PC-3 (cell line): ENCODE measurements around the gene VPS9D1. TPM values are rescaled to one million over a fixed set of nuclear protein-coding genes. Genes with fewer than 3 reads are reported as not detected.

Experiments
- ATAC-seq: fragments of 200-7000 bp; cut with Tn5 transposase; 2 replicates; pipeline ENCODE4 v1.9.1; 2020; ENCODE audit warnings: mild to moderate bottlenecking, moderate library complexity
- BruUV-seq: library from RNA; stranded (reverse); fragments of 400-500 nt; replicated peaks from 2 replicates; lab custom pipeline; 2021; lab: Mats Ljungman, UMichigan
- CTCF ChIA-PET: fragments of 300-600 bp; sonication (Branson Sonifier 250); formaldehyde crosslinking; loops from one replicate; lab custom pipeline; 2022; ENCODE audit warnings: antibody characterized with exemption; lab: Charles Lee
- POLR2A ChIA-PET: fragments of 300-600 bp; sonication (Branson Sonifier 250); formaldehyde crosslinking; loops from one replicate; lab custom pipeline; 2022; ENCODE audit warnings: antibody characterized with exemption; ENCODE audit not compliant: unreplicated experiment; lab: Charles Lee
- DNase-seq: peaks from one replicate; pipeline ENCODE4 v3.0.0-alpha.2; 2015
- H2AFZ ChIP-seq: fragments of 300-600 bp; sonication (generic); 2 replicates; pipeline ENCODE4 v1.6.0; 2016; ENCODE audit warnings: antibody characterized with exemption, low read length
- H3F3A ChIP-seq: fragments of 300-600 bp; sonication (generic); one replicate; pipeline ENCODE4 v1.6.0; 2017; ENCODE audit warnings: antibody characterized with exemption, low read length, control low read depth, mild to moderate bottlenecking; ENCODE audit not compliant: unreplicated experiment
- H3K27ac ChIP-seq: fragments of 300-600 bp; sonication (generic); 2 replicates; pipeline ENCODE4 v1.5.1; 2016; ENCODE audit warnings: mild to moderate bottlenecking, low read length
- H3K27me3 ChIP-seq: fragments of 300-600 bp; sonication (generic); 2 replicates; pipeline ENCODE4 v1.6.1; 2016; ENCODE audit warnings: low read length, mixed read lengths
- H3K36me3 ChIP-seq: fragments of 300-600 bp; sonication (generic); 2 replicates; pipeline ENCODE4 v1.6.1; 2016; ENCODE audit warnings: low read depth, mixed run types, low read length, mixed read lengths
- H3K4me1 ChIP-seq: fragments of 300-600 bp; sonication (generic); 2 replicates; pipeline ENCODE4 v1.5.1; 2016; ENCODE audit warnings: low read length; ENCODE audit not compliant: insufficient read depth
- H3K4me2 ChIP-seq: fragments of 300-600 bp; sonication (generic); 2 replicates; pipeline ENCODE4 v1.6.0; 2016; ENCODE audit warnings: low read length
- H3K4me3 ChIP-seq: fragments of 300-600 bp; sonication (generic); 2 replicates; pipeline ENCODE4 v1.5.1; 2016; ENCODE audit warnings: mild to moderate bottlenecking, low read length, mixed read lengths
- H3K79me2 ChIP-seq: fragments of 300-600 bp; sonication (generic); 2 replicates; pipeline ENCODE4 v1.6.1; 2017; ENCODE audit warnings: low read length, mixed read lengths
- H3K9ac ChIP-seq: fragments of 300-600 bp; sonication (generic); 2 replicates; pipeline ENCODE4 v1.6.0; 2016; ENCODE audit warnings: mild to moderate bottlenecking, low read length
- H3K9me2 ChIP-seq: fragments of 300-600 bp; sonication (generic); replicated peaks from 2 replicates; pipeline ENCODE4 v1.6.1; 2016; ENCODE audit warnings: mixed run types, low read length, mixed read lengths
- H3K9me3 ChIP-seq: fragments of 300-600 bp; sonication (generic); 2 replicates; pipeline ENCODE4 v1.6.1; 2016; ENCODE audit warnings: low read length, mixed read lengths
- H4K20me1 ChIP-seq: fragments of 300-600 bp; sonication (generic); 2 replicates; pipeline ENCODE4 v1.6.1; 2016; ENCODE audit warnings: low read length, mixed read lengths
- EZH2 ChIP-seq: fragments of 300-600 bp; sonication (generic); IDR thresholded peaks from one replicate; pipeline ENCODE4 v1.6.1; 2017; ENCODE audit warnings: antibody characterized with exemption, mild to moderate bottlenecking, low read length; ENCODE audit not compliant: unreplicated experiment
- EZH2phosphoT487 ChIP-seq: fragments of 300-600 bp; sonication (generic); IDR thresholded peaks from 2 replicates; pipeline ENCODE4 v1.6.1; 2018; ENCODE audit warnings: mild to moderate bottlenecking, antibody characterized with exemption, low read length, borderline replicate concordance
- intact Hi-C: fragments of 100-400 bp; cut with micrococcal nuclease; formaldehyde crosslinking; loops from 2 replicates; pipeline ENCODE4 v1.9.0; 2023
- total RNA-seq: library from RNA; depleted of rRNA; stranded (reverse); fragments of >200 nt; gene quantifications from 2 replicates; pipeline ENCODE4 v1.2.3, GENCODE V29; 2014
- TF ChIP-seq, protein P1 (sequence below): fragments of 300-600 bp; sonication (generic); conservative IDR thresholded peaks from 2 replicates; pipeline ENCODE4 v1.5.1; 2017; ENCODE audit warnings: antibody characterized with exemption, low read depth, mild to moderate bottlenecking, low read length

The VPS9D1 gene
- total RNA-seq, 1 experiment from 2014 or later, result 4.4 TPM

DNA sequence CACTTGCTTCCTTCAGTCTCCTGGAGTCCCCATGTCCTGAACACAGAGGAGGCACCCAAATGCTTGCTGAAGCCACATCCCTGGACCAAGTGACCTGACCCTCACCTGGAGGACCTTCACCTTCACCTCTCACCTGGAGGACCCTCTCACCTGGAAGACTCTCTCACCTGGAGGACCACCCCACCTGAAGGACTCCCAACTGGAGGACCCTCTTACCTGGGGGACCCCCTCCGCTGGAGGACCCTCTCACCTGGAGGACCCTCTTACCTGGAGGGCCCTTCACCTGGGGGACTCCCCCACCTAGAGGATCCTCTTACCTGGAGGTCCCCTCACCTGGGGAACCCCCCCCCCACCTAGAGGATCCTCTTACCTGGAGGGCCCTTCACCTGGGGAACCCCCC, 34.8 kb downstream of the VPS9D1 start:
- no peak overlapping the region for H2AFZ ChIP-seq
- H3K79me2 ChIP-seq, result peaks cover 27% of the 10 kb centered on the region
- no peak for DNase-seq
- no peaks in the 10 kb centered on the region for H4K20me1 ChIP-seq
- no peaks in the 10 kb centered on the region for H3K9me3 ChIP-seq
- H3K27ac ChIP-seq, result no peak overlapping the region
- no peaks in the 10 kb centered on the region for H3K9me2 ChIP-seq
- BruUV-seq, result no TSS peak
- no peak overlapping the region for H3K4me2 ChIP-seq
- H3K9ac ChIP-seq, result no peak overlapping the region
- H3K36me3 ChIP-seq, result peaks cover 4% of the 10 kb centered on the region; the same call in 1 of the 2 replicates
- peaks cover 6% of the 10 kb centered on the region; the same call in 1 of the 2 replicates for H3K4me1 ChIP-seq
- POLR2A ChIA-PET, result no interaction called here
- H3F3A ChIP-seq, result no peaks in the 10 kb centered on the region
- TF ChIP-seq EZH2phosphoT487 (no peak), EZH2 (no peak)
- TF ChIP-seq, protein P1, sequence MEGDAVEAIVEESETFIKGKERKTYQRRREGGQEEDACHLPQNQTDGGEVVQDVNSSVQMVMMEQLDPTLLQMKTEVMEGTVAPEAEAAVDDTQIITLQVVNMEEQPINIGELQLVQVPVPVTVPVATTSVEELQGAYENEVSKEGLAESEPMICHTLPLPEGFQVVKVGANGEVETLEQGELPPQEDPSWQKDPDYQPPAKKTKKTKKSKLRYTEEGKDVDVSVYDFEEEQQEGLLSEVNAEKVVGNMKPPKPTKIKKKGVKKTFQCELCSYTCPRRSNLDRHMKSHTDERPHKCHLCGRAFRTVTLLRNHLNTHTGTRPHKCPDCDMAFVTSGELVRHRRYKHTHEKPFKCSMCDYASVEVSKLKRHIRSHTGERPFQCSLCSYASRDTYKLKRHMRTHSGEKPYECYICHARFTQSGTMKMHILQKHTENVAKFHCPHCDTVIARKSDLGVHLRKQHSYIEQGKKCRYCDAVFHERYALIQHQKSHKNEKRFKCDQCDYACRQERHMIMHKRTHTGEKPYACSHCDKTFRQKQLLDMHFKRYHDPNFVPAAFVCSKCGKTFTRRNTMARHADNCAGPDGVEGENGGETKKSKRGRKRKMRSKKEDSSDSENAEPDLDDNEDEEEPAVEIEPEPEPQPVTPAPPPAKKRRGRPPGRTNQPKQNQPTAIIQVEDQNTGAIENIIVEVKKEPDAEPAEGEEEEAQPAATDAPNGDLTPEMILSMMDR, result no peak
- intact Hi-C loops, result no loop called here
- H3K27me3 ChIP-seq, result no peaks in the 10 kb centered on the region
- CTCF ChIA-PET, result no interaction called here
- no peak overlapping the region for H3K4me3 ChIP-seq
- no peak for ATAC-seq

DNA sequence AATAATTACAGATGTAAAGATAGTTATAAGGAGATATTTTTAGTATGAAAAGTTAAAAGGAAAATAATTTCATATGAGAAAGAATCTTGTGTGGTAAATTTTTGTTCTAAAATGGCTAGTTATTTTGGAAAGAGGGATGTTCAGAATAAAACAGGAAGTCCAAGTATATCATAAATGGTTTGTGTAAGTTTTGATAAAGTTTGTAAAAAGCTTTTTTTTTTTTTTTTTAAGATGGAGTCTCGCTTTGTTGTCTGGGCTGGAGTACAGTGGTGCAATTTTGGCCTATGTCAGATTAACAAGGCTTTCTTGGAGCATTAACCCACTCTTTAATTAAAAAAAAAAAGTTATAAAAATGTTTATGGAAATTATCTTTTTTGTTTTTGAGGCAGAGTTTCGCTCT, 42.4 kb downstream of the VPS9D1 start:
- BruUV-seq, result no TSS peak

More for the DNA sequence above, 42.4 kb downstream of the VPS9D1 start:
- Histone ChIP-seq H3K36me3 (no peaks in the 10 kb centered on the region; the same call in 1 of the 2 replicates), H3K27ac (no peak overlapping the region), H3K9ac (no peak overlapping the region), H3F3A (no peaks in the 10 kb centered on the region), H3K4me3 (no peak overlapping the region), H3K4me2 (no peak overlapping the region), H3K27me3 (no peaks in the 10 kb centered on the region), H2AFZ (no peak overlapping the region), H3K9me2 (no peaks in the 10 kb centered on the region), H4K20me1 (no peaks in the 10 kb centered on the region), H3K9me3 (no peaks in the 10 kb centered on the region), H3K4me1 (no peaks in the 10 kb centered on the region), H3K79me2 (no peaks in the 10 kb centered on the region)
- ATAC-seq (no peak), DNase-seq (no peak)
- intact Hi-C loops, result no loop called here
- ChIA-PET CTCF (no interaction called here), POLR2A (no interaction called here)
- TF ChIP-seq, protein P1, result no peak
- no peak for TF ChIP-seq EZH2phosphoT487
- TF ChIP-seq EZH2, result no peak
